GM12892 (cell line): ENCODE results near the gene CCDC137.
A peak's percentile ranks its signal among the peaks of the same experiment; 100 is the strongest.

Source experiments
- DNase-seq: peaks from one replicate; pipeline ENCODE4 v3.0.0; 2011; ENCODE audit not compliant: insufficient read length
- FAIRE-seq: peaks from 2 replicates; lab custom pipeline; 2011; peaks lifted over from hg19 to GRCh38; lab: Jason Lieb, UNC
- POLR2A ChIP-seq: IDR thresholded peaks from 2 replicates; pipeline ENCODE4 v1.6.1; 2011; ENCODE audit warnings: low read depth, low read length, control low read depth
- POLR2AphosphoS5 ChIP-seq: IDR thresholded peaks from 2 replicates; pipeline ENCODE4 v1.6.1; 2011; ENCODE audit warnings: low read depth, low read length, control low read depth
- TAF1 ChIP-seq: IDR thresholded peaks from 2 replicates; pipeline ENCODE4 v1.6.1; 2011; ENCODE audit warnings: low read depth, mild to moderate bottlenecking, control low read depth, low read length, borderline replicate concordance

The CCDC137 gene

GRCh38 chr17:81687770-81688541, 21.4 kb downstream of the CCDC137 start:
- no peak for FAIRE-seq
- no peak for TF ChIP-seq POLR2A
- TF ChIP-seq POLR2AphosphoS5: no peak
- no peak for TF ChIP-seq TAF1
- no peak for DNase-seq

- FAIRE-seq: no peak
- DNase-seq: no peak
- no peak for TF ChIP-seq POLR2AphosphoS5
- TF ChIP-seq TAF1: no peak
- TF ChIP-seq POLR2A: no peak
These were observed 22.1 kb downstream of the CCDC137 start for GRCh38 chr17:81688616-81689015.

DNA sequence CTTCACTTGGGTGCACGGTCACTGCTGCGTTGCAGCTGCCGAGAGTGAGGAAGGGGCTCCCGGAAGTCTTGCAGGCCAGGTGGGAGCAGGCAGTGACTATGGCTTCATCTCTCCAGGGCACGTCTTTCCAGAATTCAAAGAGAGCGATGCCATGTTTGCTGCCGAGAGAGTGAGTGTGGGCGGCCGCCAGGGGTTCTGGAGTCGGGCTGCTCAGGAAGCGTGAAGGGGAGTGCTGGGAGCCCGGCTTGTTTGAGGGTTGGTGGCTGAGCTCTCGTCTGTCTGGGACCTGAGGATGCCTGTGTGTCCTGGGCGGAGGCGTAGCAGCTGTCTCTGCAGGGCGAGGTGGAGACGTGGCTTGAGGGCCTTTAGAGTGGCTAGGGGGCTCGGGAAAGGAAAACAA, 23.5 kb downstream of the CCDC137 start:
- no peak for FAIRE-seq
- TF ChIP-seq POLR2A (no peak), POLR2AphosphoS5 (no peak), TAF1 (no peak)
- no peak for DNase-seq

GRCh38 chr17:81690549-81690948, 24.0 kb downstream of the CCDC137 start:
- no peak for DNase-seq
- FAIRE-seq: no peak
- TF ChIP-seq POLR2AphosphoS5: no peak
- TF ChIP-seq POLR2A: no peak
- no peak for TF ChIP-seq TAF1

DNA sequence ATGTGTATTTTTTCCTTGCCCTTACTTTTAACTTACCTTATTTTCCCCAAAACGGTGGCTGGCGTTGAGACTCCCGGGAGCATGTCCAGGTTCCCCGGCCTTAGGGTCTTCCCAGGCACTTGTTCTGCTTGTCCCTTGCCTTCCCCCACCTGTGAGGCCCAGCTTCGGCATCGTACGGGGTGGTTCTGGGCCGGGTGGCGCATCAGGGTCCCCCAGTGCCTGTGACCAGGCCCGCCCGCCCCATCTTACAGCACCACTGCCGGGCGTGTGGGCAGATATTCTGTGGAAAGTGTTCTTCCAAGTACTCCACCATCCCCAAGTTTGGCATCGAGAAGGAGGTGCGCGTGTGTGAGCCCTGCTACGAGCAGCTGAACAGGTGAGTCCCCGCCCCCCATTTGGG, 24.7 kb downstream of the CCDC137 start:
- DNase-seq: no peak
- FAIRE-seq: no peak
- TF ChIP-seq POLR2A (no peak), TAF1 (no peak), POLR2AphosphoS5 (no peak)

- DNase-seq: no peak
- FAIRE-seq: no peak
- TF ChIP-seq TAF1: no peak
- TF ChIP-seq POLR2AphosphoS5: no peak
- no peak for TF ChIP-seq POLR2A
These were observed 25.1 kb downstream of the CCDC137 start for GRCh38 chr17:81691608-81692007.

DNA sequence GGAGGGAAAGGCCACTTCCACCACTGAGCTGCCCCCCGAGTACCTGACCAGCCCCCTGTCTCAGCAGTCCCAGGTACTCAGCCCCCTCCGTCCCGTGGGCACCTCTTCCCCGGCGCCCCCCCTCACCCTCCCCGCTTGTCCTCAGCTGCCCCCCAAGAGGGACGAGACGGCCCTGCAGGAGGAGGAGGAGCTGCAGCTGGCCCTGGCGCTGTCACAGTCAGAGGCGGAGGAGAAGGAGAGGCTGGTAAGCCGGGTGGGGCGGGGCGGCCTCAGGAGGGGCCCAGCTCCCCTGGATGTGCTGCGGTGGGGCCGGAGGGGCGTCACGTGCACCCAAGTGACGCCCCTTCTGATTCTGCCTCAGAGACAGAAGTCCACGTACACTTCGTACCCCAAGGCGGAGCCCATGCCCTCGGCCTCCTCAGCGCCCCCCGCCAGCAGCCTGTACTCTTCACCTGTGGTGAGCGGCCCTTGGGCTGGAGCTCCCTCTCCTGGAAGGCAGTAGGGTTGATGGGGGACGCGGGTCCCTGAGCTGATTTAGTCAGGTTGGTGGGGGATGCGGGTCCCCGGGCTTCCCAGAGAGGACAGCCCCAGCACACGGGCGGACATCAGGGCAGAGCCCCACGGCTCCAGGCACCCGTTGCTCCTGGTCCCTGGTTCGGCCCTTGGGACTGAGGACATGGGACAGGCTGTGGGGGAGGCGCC, 27.1 kb downstream of the CCDC137 start:
- TF ChIP-seq POLR2A (no peak), TAF1 (no peak), POLR2AphosphoS5 (no peak)
- no peak for FAIRE-seq
- no peak for DNase-seq

DNA sequence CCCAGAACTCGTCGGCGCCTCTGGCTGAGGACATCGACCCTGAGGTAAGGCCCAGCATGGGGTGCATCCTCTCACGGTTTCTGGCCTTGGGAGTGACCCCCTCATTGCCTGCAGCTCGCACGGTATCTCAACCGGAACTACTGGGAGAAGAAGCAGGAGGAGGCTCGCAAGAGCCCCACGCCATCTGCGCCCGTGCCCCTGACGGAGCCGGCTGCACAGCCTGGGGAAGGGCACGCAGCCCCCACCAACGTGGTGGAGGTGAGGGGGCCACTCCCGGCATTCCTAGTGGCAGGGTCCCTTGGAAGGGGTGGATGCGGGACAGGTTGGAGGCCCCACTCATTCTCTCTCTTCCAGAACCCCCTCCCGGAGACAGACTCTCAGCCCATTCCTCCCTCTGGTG, 28.3 kb downstream of the CCDC137 start:
- no peak for FAIRE-seq
- no peak for TF ChIP-seq TAF1
- TF ChIP-seq POLR2AphosphoS5: no peak
- no peak for TF ChIP-seq POLR2A
- DNase-seq: no peak

DNA sequence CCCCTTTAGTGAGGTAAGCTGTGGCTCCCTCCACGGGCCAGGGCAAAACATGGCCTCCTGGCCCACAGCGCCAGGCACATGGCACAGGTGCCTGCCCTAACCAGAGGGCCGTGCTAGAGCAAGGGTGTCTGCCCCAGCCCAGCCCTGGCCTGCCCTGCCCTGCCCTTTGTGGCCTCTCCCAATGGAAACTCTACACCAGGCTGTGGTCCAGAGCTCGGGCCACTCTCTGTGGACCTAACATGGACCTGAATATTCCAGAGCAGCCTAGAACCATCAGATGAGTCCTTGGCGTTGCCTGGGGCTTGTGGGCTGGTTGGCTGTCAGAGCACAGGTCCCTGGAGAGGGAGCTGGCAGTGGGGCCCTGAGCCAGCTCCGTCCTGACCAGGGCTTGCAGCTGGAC, 28.7 kb downstream of the CCDC137 start:
- no peak for FAIRE-seq

GRCh38 chr17:81695801-81696200, 29.3 kb downstream of the CCDC137 start:
- no peak for FAIRE-seq
- no peak for TF ChIP-seq TAF1
- TF ChIP-seq POLR2AphosphoS5: no peak
- TF ChIP-seq POLR2A: no peak; the same call in 1 of the 2 replicates
- no peak for DNase-seq

More for the DNA sequence above, 28.7 kb downstream of the CCDC137 start:
- DNase-seq: no peak
- TF ChIP-seq TAF1 (no peak), POLR2AphosphoS5 (no peak), POLR2A (no peak)

DNA sequence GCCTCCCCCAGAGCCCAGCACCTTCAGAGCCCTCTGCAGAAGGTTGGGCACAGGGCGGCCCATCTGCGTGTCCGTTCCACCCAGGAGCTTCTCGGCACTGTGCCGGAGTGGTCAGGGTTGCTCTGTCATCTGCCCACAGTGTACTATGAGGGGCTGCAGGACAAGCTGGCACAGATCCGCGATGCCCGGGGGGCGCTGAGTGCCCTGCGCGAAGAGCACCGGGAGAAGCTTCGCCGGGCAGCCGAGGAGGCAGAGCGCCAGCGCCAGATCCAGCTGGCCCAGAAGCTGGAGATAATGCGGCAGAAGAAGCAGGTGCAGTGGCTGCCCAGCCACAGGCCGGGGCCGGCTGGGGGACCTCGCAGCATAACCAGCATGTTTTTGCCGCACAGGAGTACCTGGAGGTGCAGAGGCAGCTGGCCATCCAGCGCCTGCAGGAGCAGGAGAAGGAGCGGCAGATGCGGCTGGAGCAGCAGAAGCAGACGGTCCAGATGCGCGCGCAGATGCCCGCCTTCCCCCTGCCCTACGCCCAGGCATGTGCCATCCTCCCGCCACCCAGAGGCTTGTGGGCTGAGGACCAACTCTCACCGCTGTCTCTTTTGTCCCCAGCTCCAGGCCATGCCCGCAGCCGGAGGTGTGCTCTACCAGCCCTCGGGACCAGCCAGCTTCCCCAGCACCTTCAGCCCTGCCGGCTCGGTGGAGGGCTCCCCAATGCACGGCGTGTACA, 29.8 kb downstream of the CCDC137 start:
- TF ChIP-seq POLR2A (0 out of 2 replicates have a peak, but pooled peaks have one; percentile 23), TAF1 (no peak), POLR2AphosphoS5 (no peak)
- FAIRE-seq: no peak
- DNase-seq: no peak
